ENCODE data around the gene SCLY.

Gene SCLY

DNA sequence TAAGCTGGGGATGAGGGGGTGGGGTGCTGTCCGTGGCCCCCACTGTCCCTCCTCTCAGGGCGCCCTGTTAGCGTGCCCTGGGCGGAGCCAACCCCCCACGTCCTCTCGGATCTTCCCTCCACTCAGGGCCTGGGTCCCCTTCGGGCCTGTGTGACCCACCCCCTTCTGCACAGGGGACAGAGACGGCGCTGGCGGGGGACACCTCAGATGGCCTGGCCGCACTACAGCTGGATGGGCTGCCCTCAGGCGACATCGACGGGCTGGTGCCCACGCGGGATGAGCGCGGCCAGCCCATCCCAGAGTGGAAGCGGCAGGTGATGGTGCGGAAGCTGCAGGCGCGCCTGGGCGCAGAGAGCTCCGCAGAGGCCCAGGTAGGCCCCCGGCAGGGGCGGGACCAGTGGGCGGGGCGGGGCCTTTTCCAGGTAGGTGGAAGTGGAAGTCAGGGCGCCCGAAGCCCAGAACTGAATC is 67.8 kb downstream of the SCLY start:
- DNase-seq: no peak

DNA sequence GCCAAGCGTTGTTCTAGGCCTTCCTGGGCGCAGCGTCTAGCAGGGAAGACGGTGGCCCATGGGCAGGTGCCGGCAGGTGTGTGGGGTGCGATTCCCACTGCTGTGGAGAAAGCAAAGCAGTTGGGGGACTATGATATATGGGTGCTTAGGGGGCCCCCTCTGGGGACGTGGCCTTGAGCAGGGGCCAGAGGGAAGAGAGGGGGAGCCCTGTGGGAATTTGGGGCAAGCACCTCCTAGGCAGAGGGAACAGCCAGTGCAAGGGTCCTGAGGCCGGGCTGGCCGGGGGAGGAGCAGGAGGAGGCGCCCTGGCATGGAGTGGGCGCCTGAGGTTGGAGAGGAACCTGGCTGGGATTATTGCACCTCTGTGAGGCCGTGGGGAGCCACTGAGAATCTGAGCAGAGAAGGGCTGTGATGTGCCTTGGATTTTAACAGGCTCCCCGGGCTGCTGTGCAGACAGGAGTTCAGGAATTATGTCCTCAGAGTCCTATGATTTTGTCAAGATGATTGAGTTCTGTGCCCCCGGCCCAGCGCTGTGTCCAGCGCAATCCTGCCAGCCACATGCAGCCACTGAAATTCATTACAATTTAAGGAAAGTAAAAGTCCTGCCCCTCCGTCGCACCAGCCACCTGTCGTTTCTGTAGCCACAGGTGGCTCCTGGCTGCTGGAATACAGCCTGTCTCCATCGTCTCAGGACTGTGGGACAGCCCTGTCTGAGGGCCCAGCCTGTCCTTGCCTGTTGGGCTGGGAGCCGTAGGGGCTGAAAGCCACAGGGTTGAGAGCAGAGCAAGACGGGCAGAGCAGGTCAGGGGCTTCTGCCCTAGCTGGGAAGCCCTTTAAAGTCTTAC is 68.6 kb downstream of the SCLY start:
- no peak for DNase-seq

DNA sequence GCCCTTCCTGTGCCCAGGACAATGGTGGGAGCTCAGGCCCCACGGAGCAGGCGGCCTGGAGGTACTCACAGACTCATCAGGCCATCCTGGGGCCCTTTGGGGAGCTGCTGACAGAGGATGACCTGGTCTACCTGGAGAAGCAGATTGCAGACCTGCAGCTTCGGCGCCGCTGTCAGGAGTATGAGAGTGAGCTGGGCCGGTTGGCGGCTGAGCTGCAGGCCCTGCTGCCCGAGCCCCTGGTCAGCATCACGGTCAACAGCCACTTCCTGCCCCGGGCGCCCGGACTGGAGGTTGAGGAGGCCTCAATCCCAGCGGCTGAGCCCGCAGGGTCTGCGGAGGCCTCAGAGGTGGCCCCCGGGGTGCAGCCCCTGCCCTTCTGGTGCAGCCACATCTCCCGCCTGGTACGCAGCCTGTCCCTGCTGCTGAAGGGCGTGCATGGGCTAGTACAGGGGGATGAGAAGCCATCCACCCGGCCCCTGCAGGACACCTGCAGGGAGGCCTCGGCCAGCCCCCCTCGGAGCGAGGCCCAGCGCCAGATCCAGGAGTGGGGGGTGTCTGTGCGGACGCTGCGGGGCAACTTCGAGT is 69.4 kb downstream of the SCLY start:
- DNase-seq: no peak

DNA sequence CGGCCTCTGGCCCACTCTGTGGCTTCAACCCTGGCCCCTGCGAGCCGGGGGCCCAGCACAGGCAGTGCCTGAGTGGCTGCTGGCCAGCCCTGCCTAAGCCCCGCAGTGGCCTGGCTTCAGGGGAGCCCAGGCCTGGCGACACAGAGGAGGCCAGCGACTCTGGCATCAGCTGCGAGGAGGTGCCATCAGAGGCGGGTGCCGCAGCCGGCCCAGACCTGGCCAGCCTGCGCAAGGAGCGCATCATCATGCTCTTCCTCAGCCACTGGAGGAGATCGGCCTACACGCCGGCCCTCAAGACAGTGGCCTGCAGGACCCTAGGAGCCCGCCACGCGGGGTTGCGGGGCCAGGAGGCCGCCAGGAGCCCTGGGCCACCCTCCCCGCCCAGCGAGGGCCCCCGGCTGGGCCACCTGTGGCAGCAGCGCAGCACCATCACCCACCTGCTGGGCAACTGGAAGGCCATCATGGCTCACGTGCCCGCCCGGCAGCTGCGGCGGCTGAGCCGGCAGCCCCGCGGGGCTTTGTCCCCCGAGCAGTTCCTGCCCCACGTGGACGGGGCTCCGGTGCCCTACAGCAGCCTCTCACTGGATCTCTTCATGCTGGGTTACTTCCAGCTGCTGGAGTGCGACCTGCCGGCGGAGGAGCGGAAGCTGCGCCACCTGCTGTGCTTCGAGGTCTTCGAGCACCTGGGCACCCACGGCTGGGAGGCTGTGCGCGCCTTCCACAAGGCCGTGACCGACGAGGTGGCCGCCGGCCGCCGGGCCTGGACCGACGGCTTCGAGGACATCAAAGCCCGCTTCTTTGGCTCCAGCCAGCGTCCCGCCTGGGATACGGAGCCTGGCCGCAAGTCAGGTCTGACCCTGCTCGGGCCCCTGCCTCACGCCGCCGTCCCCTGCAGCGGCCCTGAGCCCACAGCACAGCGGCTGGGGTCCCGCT is 70.2 kb downstream of the SCLY start:
- DNase-seq: no peak

DNA sequence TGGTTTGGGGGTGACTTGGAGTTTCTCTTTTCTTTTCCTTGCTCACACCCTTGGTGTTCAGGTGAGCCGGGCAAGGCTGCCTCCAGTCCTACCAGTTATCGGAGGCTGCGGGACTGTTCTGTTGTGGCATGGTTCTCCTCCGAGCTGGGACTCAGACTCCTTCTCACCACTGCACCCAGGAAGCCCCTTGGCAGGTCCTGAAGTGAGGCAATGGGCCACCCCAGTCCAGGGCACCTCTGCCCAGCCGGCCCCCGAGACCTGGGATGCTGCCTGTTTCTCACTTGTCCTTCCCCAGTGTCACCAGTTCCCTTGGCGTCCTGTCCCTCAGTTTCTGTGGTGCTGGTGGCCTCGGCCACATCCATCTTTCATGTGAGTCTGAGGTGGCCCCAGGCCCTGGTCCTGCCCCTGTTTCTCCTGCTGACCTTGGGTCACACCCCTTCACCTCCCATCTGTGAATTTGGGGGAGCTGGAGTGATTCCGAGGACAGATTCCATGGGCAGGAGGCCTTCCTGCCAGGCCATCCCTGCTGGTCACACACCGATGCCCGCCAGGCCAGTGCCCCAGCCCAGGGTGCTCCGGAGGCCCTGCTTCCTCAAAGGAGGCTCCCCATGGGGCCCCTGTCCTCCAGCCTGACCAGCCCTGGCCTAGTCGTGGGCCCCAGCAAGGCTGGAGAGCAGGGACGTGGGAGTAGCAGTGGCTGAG is 71.1 kb downstream of the SCLY start:
- DNase-seq: no peak

DNA sequence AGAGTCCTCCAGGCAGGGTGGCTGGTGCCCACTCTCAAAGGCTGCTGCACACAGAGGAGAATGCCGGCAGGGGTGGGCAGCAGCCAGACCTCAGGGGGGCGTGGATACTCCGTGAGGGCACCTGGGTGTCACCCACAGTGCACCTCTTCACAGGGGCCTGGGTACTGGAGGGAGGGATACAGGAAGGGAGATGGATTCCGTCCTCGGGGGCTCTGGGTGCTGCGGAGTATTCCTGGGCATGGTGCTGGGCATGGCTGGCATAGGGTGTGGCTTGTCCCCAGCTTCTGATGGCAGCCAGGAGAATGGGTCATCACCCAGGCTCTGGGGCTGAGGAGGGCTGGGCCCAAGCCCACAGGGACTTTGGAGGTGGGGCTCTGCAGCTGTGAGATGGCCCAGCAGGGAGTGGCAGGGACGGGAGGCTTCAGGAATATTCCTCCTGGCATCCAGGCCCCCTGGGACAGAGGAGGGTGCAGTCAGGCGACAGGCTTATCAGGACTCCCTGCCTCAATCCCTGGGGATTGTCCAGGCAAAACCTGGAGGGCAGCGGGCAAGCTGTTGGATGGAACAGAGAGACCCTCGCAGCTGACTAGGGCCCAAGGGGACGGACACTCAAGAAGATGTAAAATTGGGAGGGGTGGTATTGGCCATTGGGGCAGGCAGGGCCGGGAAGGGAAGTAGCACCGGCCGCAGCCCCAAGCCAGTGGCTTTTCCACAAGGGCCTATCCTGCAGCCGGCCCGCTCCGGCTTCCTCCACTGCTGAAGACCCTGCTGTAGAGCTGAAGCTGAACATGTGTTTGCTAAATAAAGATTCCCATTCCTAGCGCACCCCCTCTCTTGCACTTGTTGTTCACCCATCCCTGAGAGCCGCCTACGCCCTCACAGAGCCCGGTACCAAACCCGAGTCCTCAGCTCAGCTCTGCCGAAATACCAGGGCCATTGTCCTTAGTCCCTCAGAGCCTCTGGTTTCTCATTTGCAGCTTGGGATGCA is 72.0 kb downstream of the SCLY start:
- DNase-seq: no peak

DNA sequence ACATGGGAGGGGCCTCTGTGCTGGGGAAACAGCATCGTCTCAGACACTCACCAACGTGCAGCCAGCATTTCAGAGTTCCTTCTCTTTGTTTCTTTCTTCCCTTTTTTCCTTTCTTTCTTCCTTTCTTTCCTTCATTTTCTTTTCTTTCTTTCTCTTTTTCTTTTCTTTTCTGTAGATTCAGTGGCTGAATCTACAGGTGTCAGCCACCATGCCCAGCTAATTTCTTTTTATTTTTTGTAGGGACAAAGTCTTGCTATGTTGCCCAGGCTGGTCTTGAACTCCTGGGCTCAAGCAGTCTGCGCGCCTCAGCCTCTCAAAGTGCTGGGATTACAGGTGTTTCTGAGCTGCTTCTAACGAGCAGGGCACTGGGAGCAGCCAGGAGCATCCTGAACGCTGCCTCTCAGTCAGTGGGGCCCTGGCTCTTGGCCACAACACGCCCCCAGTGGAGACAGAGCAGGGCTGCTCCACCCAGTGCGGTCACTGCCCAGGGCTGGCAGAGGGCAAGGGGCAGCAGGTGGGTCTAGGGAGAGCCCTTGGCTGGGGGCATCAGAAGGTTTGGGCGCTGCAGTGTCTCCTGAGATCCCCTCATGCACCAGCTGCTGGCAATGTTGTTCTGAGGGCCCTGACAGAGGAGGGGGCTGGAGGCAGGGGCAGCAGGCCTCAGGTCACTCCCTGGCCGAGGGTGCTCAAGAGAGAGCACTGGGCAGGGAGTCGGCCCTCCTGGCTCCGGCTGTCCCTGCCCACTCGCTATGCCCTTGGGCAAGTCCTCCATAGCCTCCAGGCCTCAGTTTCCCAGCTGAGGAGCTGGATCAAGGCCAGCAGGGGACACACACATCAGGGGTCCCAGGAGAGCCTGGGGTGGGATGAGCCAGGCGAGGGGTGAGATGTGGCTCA is 72.9 kb downstream of the SCLY start:
- no peak for DNase-seq

DNA sequence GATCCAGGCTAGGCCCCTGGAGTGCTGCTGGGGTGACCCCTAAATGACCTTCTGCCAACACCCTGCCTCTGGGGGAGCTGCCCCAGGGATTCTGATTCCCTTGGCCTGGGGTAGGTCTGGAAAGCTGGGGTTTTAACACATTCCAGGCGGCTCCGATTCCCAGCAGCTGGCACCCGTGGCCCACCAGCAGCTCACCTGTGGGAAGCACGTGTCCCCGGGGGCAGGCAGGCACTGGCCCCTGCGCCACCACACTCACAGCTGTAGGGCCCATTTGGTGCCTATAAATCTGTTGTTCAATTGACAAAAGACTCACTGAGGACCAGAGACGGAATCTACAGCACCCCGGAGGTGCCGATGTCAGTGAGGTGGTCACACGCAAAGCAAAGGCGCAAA is 73.6 kb downstream of the SCLY start:
- no peak for DNase-seq

DNA sequence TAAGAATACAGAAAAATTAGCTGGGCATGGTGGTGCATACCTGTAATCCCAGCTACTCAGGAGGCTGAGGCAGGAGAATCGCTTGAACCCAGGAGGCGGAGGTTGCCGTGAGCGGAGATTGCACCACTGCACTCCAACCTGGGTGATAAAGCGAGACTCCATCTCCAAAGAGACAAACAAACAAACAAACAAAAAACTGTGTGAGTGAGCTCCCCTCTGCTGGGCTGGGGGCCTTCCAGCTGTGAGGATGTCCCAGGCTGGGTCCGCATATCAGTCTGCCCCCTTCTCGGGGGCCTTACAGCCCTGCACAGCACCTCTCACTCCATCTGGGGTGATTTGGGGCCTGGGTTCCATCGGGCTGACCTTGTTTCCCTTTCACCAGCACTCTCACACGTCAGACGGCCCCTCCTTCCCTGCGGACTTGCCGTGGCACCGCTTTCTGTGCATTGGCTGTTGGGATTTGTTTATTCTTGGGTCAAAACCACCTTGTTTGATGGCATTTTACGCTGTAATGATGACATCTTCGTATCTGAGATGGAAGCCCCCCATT is 74.9 kb downstream of the SCLY start:
- DNase-seq: no peak

DNA sequence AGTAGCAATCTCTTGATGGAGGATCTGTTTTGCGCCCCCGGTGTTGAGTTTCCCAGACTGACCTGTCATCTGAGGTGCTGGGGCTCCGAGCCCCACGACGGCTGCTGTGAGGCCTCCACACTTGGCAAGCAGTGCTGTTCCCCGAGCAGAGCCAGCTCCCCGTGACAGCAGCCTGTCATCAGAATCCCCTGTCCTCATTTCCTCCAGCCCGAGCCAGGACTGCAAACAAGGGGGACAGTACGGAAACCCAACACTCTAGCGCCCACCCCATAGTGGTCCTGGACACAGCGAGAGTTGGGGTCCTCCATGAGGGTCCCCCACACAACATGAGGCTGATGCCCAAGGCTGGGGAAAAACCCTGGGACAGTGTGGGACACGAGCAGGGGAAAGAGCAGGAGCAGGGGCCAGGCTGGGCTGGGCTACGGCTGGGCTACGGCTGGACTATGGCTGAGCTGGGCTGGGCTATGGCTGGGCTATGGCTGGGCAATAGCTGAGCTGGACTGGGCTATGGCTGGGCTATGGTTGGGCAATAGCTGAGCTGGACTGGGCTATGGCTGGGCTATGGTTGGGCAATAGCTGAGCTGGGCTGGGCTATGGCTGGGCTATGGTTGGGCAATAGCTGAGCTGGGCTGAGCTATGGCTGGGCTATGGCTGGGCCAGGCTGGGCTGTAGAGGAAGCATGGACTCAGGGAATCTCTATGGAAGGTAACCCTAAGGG is 76.2 kb downstream of the SCLY start:
- DNase-seq: peak; percentile 40

DNA sequence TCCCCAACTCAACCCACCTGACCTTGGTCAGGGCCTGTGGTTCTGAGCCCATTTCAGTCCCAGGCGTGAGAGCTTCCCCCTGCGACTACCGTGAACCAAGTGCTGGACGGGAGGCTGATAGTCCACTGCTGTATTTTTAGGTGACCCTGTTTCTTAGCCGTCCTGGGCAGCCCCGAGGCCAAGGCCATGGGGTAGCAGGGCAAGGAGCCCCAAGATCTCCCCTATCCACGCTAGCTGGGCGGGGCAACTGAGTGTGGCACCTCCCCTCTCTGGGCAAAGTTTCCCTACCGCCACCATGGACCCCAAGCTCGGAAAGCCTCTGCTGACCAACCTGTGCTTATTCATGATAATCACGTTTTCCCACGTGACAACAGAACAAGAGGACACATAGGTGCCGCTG is 77.1 kb downstream of the SCLY start:
- no peak for DNase-seq

DNA sequence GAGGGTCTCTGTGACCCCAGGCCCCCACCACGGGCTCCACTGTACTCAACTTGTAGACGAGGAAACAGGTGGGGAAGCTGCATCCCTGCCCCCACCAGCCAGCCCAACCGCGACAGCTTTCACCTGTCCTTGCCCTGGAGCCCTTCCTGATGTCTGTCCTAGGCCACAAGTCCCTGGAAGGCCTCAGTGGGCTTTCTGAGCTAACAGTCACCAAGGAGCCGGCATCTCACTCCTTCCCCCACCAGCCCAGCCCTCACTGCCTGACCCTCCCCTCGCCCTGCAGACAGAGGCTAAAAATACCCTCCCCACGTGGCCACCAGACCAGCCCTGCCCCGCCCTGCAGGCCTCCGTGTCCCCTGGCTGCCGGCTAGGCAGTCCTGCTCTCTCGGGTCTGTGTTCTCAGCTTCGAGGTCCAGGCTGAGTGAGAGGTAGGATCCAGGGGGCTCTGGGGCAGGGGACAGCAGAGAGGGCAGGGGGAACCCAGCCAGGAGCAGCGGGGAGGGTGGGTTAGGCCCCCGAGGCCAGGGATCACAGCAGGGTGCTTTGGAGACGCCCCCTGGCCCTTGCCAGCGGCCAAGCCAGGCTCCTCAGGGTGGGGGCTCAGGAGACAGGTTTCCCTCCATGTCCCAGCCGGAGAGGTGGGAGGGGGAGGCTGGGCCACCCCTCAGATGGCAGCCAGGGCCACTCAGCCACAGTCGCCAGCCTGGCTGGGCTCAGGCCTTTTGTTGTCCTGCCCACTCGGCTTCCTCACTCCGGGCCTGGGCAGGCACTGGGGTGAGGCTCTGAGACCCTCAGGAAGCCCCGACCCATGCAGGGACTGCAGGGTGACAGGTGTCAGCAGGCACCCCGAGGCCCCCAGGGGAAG is 77.8 kb downstream of the SCLY start, which contains the start of gene KLHL30:
Gene KLHL30 (plus strand): TSS at position 338 of the 865 bp plus-strand sequence. CDS start 2,087 bp downstream, outside the sequence.
- no peak for DNase-seq

DNA sequence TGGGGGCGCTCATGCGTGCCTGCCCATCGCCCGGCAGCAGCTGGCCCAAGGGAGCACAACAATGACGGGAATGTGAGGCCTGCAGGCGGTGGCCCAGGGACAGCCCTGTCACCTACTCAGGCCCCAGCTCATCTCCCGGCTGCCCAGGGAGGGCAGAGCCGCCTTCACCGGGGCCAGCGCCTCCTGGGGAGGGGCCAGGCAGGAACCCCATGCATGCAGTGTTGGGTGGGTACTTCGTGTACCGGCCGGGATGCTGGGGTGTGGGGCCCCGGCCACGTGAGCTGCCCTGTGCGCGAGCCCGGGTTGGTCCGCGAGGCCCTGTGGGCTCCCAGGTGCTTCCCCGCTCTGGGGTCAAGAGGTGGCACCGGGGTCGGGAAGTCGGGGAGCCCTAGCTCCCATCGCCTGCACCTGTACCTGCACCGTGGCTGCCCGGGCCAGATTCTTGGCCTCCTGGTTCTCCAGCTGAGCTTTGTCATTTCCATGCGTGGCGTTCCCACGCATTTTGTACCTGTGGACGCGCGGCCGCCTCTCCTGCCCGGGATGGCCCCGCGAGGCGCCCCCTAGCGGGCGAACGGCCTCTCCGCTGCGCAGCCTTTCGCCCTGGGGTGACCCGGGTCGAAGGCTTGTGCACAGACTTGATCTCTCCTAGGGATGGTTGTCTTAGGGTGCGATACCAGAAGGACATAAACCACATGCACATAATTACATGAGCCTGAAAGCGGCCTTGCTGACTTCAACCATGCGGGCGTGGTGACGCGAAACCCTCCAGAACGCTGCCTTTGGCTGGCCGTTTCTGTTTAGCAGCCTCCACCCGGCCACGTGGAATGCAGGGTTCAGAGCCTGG is 78.6 kb downstream of the SCLY start:
- DNase-seq: no peak

DNA sequence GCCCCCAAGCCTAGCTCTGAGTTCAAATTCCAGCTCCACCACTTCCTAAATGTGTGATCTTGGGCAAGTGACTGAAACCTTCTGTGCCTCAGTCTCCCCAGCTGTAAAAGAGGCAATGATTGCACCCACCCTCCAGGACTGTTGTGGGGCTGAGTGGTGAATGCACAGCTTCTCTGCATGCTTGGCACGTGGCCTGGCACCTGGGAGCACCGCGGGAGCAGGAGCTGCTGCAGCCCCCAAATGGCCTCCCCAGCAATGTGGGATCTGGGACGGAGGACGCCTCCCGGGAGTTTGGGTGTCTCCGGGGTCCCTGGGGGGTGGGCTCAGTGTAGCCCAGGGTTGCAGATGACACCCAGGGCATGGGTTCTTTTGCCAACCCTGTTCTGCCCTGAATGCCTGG is 79.2 kb downstream of the SCLY start:
- DNase-seq: no peak

DNA sequence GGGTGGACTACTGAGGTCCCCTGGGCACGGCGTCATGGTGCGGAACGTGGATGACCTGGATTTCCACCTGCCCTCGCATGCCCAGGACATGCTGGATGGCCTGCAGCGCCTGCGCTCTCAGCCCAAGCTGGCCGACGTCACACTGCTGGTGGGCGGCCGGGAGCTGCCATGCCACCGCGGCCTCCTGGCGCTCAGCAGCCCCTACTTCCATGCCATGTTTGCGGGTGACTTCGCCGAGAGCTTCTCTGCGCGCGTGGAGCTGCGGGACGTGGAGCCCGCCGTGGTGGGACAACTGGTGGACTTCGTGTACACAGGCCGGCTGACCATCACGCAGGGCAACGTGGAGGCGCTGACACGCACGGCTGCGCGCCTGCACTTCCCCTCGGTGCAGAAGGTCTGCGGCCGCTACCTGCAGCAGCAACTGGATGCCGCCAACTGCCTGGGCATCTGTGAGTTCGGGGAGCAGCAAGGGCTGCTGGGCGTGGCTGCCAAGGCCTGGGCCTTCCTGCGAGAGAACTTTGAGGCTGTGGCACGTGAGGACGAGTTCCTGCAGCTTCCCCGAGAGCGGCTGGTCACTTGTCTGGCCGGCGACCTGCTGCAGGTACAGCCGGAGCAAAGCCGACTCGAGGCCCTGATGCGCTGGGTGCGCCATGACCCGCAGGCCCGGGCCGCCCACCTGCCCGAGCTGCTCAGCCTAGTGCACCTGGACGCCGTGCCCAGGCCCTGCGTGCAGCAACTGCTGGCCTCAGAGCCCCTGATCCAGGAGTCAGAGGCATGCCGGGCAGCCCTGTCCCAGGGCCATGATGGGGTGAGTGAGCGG is 80.1 kb downstream of the SCLY start:
- DNase-seq: no peak
